Measurements from ENCODE around the gene CCDC174. TPM values are rescaled to one million over a fixed set of nuclear protein-coding genes. Genes with fewer than 3 reads are reported as not detected.
"Not testable (repeated sequence)": the region's sequence is repeated elsewhere in the genome, so short reads cannot be mapped to it uniquely, and the experiment has no call there.

CCDC174 gene
- total and polyA plus RNA-seq, 2 of the 4 experiments (the other 2 are of a cell fraction), result 5.9 to 9.6 TPM

DNA sequence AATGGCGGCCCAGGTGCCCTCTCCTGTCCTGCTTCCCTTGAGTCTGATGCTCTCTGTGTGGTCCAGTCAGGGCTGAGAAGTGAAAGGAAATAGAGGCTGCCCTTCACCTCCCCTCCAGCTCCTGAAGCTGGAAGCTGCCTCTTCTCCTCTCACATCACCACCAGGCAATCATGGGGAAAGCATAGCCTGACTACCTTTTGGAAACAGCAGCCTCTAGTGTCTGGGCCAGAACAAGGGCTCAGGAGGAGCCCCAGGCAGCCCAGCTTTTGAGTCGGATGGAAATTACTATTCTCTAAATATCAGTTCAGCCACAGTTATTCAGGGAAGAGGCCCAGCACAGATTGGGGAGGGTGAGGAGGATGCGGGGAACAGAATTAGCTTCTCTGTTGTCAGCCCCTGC, 43.3 kb upstream of the CCDC174 start:
- Histone ChIP-seq H3K4me3 (ENCODE audit: insufficient read depth, low read depth, low read length) (no peak overlapping the region), H2BK15ac (ENCODE audit: low read depth, low read length) (no peak overlapping the region), H3K18ac (ENCODE audit: low read depth, low read length) (no peak overlapping the region), H2AK5ac (ENCODE audit: low read depth, low read length) (no peak overlapping the region), H2AK9ac (replicated peaks; ENCODE audit: low read depth, low read length, poor library complexity) (no peak overlapping the region), H2BK20ac (ENCODE audit: low read depth, low read length) (no peak overlapping the region), H3K27me3 (ENCODE audit: control insufficient read depth, insufficient read depth, low read length) (peaks cover 30% of the 10 kb centered on the region), H3K4me2 (ENCODE audit: low read depth, low read length) (no peak overlapping the region), H3K4me1 (ENCODE audit: control insufficient read depth, insufficient read depth, low read length) (no peaks in the 10 kb centered on the region), H4K20me1 (ENCODE audit: insufficient read depth, low read length) (no peaks in the 10 kb centered on the region), H4K91ac (ENCODE audit: insufficient read depth, low read depth, low read length) (no peak overlapping the region), H3K36me3 (ENCODE audit: control insufficient read depth, insufficient read depth, low read length) (no peaks in the 10 kb centered on the region), H2BK5ac (ENCODE audit: low read depth, low read length, poor library complexity, severe bottlenecking) (no peak overlapping the region), H4K5ac (ENCODE audit: low read depth, low read length) (no peak overlapping the region), H3K27ac (ENCODE audit: insufficient read depth, low read length) (no peak overlapping the region), H4K8ac (ENCODE audit: low read depth in 2 of 2, low read length in 2 of 2) (no peak overlapping the region), H3K9me1 (ENCODE audit: insufficient read depth, low read length) (no peaks in the 10 kb centered on the region), H2AFZ (replicated peaks; ENCODE audit: low read length, poor library complexity) (no peak overlapping the region), H3K14ac (replicated peaks; ENCODE audit: low read depth, low read length) (no peak overlapping the region), H3K9ac (ENCODE audit: low read depth, low read length) (no peak overlapping the region), H3K9me3 (ENCODE audit: control insufficient read depth, insufficient read depth, low read length) (peaks cover 4% of the 10 kb centered on the region; the same call in 1 of the 2 replicates), H3K79me1 (ENCODE audit: low read depth in 1 of 2, low read length in 2 of 2) (no peaks in the 10 kb centered on the region), H3K56ac (ENCODE audit: extremely low read depth, insufficient read depth, low read length) (no peak overlapping the region), H3K23ac (ENCODE audit: low read depth, low read length) (no peak overlapping the region), H2BK120ac (ENCODE audit: low read depth, low read length) (no peak overlapping the region), H3K4ac (ENCODE audit: low read depth, low read length) (no peak overlapping the region)
- ATAC-seq (ENCODE audit: low read depth) (no peak), DNase-seq (no peak)
- intact Hi-C loops (cut with micrococcal nuclease) (no loop called here), in situ Hi-C loops (cut with MboI; ENCODE audit: low sequenced_read_pairs) (no loop called here), dilution Hi-C loops (cut with HindIII; ENCODE audit: low sequenced_read_pairs, unreplicated experiment) (no loop called here)
- no TSS peak for BruUV-seq (replicated peaks)
- CTCF ChIA-PET, result no interaction called here
- WGBS, 2 experiments (ENCODE audit: extremely low coverage in 2 of 2, insufficient read length in 1 of 2), result no CpG with 5 or more reads among the region's 3 CpGs
- TF ChIP-seq, protein P1, sequence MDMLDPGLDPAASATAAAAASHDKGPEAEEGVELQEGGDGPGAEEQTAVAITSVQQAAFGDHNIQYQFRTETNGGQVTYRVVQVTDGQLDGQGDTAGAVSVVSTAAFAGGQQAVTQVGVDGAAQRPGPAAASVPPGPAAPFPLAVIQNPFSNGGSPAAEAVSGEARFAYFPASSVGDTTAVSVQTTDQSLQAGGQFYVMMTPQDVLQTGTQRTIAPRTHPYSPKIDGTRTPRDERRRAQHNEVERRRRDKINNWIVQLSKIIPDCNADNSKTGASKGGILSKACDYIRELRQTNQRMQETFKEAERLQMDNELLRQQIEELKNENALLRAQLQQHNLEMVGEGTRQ (IDR thresholded peaks at IDR 0.05; ENCODE audit: low read depth, low read length), result no peak
- TF ChIP-seq POLR2A (IDR thresholded peaks at IDR 0.05; ENCODE audit: low read depth, low read length) (no peak), MAFK (IDR thresholded peaks at IDR 0.05; ENCODE audit: low read depth, low read length) (no peak)
- POLR2A ChIA-PET (ENCODE audit: unreplicated experiment), result no interaction called here

GRCh38 chr3:14609058-14609457, 42.5 kb upstream of the CCDC174 start:
- H3K18ac ChIP-seq (ENCODE audit: low read depth, low read length); H4K5ac ChIP-seq (ENCODE audit: low read depth, low read length); H2AFZ ChIP-seq (replicated peaks; ENCODE audit: low read length, poor library complexity); H3K27ac ChIP-seq (ENCODE audit: insufficient read depth, low read length); H2BK5ac ChIP-seq (ENCODE audit: low read depth, low read length, poor library complexity, severe bottlenecking); dilution Hi-C loops (cut with HindIII; ENCODE audit: low sequenced_read_pairs, unreplicated experiment); ATAC-seq (ENCODE audit: low read depth); H3K36me3 ChIP-seq (ENCODE audit: control insufficient read depth, insufficient read depth, low read length); H3K4me3 ChIP-seq (ENCODE audit: insufficient read depth, low read depth, low read length); H3K9me3 ChIP-seq (ENCODE audit: control insufficient read depth, insufficient read depth, low read length); H2BK120ac ChIP-seq (ENCODE audit: low read depth, low read length); in situ Hi-C loops (cut with MboI; ENCODE audit: low sequenced_read_pairs); BruUV-seq (replicated peaks); H2AK5ac ChIP-seq (ENCODE audit: low read depth, low read length); H4K8ac ChIP-seq (ENCODE audit: low read depth in 2 of 2, low read length in 2 of 2); H3K4me2 ChIP-seq (ENCODE audit: low read depth, low read length); H3K9me1 ChIP-seq (ENCODE audit: insufficient read depth, low read length); H3K79me1 ChIP-seq (ENCODE audit: low read depth in 1 of 2, low read length in 2 of 2); H2BK15ac ChIP-seq (ENCODE audit: low read depth, low read length); H3K23ac ChIP-seq (ENCODE audit: low read depth, low read length); H3K4me1 ChIP-seq (ENCODE audit: control insufficient read depth, insufficient read depth, low read length); H2BK20ac ChIP-seq (ENCODE audit: low read depth, low read length); H3K9ac ChIP-seq (ENCODE audit: low read depth, low read length); H2AK9ac ChIP-seq (replicated peaks; ENCODE audit: low read depth, low read length, poor library complexity); H3K4ac ChIP-seq (ENCODE audit: low read depth, low read length); CTCF ChIA-PET; H4K91ac ChIP-seq (ENCODE audit: insufficient read depth, low read depth, low read length); DNase-seq; H3K56ac ChIP-seq (ENCODE audit: extremely low read depth, insufficient read depth, low read length); H4K20me1 ChIP-seq (ENCODE audit: insufficient read depth, low read length); H3K14ac ChIP-seq (replicated peaks; ENCODE audit: low read depth, low read length); intact Hi-C loops (cut with micrococcal nuclease): not testable (repeated sequence)
- WGBS, 2 experiments (ENCODE audit: extremely low coverage in 2 of 2, insufficient read length in 1 of 2), result no CpG with 5 or more reads among the region's 3 CpGs
- POLR2A ChIA-PET (ENCODE audit: unreplicated experiment), result interaction anchor here (0.7 kb wide), 1 partner anchor 485 kb away, joined by 3 read pairs; no protein-coding TSS in a partner anchor
- H3K27me3 ChIP-seq (ENCODE audit: control insufficient read depth, insufficient read depth, low read length), result peaks cover 28% of the 10 kb centered on the region

Data from IMR-90 (cell line).